GM12801 (cell line): Measurements from ENCODE around the gene TMEM94.

Source experiments
- CTCF ChIP-seq: IDR thresholded peaks from one replicate; pipeline ENCODE4 v1.5.1; 2011; ENCODE audit warnings: control low read depth; ENCODE audit not compliant: insufficient read length; ENCODE audit errors: extremely low read depth

TMEM94 gene

DNA sequence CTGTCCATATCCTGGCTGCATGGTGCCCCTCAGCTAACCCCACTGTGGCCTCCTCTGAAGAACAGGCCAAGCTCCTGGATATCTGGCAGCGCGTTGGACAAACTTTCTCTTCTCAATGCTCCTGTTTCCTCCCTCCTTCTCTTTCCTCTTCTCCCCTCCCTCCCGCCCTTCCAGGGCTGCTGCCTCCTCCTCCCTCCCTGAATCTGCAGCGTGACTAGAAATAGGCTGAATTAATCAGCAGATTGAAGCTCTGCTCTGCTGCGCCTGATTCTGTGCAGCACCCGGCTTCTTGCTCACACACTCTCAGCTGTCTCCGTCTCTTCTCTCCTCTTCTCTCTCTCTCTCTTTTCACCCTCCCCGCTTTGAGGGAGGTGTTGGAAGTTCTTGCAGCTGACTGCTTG is 19.8 kb downstream of the TMEM94 start:
- no peak for TF ChIP-seq CTCF

DNA sequence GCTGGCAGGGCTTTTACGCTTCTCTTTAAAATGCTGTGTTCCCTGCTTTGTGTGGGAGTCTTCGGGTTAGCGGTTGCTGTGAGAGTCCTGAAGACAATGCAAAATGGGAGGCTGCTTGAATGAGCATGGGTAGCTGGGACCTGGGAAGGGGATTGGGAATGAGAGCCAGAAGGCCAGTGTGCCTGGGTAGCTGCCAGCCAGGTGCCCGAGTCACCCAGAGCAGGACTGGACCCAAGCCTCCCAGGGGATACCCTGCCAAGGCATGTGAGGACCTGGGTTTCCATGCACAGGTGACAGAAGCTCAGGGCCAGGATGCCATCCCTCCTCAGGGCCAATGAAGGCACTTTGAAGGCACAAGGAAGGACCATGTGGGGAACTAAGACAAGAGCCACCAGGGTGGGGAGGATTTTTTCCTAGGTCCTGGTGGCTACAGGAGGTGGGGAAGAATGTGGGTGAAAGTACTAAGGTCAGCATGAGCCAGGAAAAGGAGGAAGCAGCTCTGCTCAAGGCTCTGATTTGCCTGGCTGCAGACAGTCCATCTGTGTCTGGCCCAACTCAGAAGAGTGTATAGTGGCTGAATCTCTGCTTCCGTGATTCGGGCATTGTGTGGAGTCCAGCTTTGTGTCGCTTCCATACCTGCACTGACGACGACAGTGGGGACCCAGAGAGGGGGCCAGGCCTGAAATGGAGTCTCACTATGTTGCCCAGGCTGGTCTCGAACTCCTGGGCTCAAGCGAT is 20.5 kb downstream of the TMEM94 start:
- TF ChIP-seq CTCF, result no peak

DNA sequence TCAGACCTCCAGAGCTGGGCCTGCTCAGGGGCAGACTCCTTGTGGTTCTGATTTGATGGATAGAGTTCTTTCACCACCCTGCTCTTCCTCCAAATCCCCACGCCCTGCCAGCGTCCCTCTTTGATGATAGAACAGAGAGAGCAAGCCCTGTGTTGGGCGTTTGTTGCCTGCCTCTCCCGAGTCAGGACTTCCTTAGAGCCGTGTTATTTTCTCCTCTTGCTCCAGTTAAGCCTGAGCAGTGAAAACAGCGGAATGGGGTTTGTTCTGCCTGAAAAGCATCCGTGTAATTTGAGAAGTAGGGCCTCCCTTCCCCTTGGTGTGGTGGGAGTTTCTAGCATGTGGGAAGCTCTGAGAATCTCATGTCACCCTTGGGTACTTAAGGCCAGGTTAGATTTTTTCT is 22.1 kb downstream of the TMEM94 start:
- TF ChIP-seq CTCF, result no peak

DNA sequence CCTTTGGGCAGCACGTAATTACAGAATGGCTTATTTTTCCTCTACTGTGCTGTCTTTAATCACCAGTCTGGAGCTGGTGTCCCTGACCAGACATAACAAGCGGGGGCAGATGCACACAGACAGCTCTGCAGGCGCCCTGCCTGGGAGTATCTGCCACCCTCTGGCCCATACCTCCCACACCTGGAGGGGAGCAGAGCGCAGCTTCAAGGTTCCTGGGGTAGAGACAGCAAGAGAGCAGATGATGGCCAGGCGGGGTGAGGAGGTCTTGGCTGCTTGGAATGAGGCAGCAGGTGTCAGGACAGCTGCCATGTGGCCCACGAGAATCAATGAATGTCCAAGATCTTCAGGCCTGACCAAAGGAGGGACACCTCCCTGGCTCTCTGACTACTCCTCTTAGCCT is 23.8 kb downstream of the TMEM94 start:
- no peak for TF ChIP-seq CTCF

GRCh38 chr17:75481194-75482068 is 25.0 kb downstream of the TMEM94 start:
- no peak for TF ChIP-seq CTCF

- no peak for TF ChIP-seq CTCF
Measured at GRCh38 chr17:75482098-75482942, 25.9 kb downstream of the TMEM94 start.

GRCh38 chr17:75485688-75486087 is 29.3 kb downstream of the TMEM94 start:
- TF ChIP-seq CTCF, result no peak
